ENCODE results near the gene MED29.

Gene MED29

GRCh38 chr19:39411081-39411831 is 20.1 kb downstream of the MED29 start:
- TF ChIP-seq CTCF (IDR thresholded peaks at IDR 0.05), result no peak
- Histone ChIP-seq H3K9me3 (no peaks in the 10 kb centered on the region), H3K27me3 (no peaks in the 10 kb centered on the region), H3K36me3 (peaks cover 21 to 28% (median 23%) of the 10 kb centered on the region in 3 donors), H3K4me3 (peak overlapping the region; percentile 92 to 96), H3K27ac (peak overlapping the region; percentile 99 to 100), H3K4me1 (peaks cover 0 to 40% (median 34%) of the 10 kb centered on the region in 4 donors)
- DNase-seq, result peak; percentile 69 to 85
- intact Hi-C loops (cut with DNase I; ENCODE audit: low total_unique reads), result no loop called here

- Histone ChIP-seq H3K27ac (peak overlapping the region; percentile 99 to 100), H3K9me3 (no peaks in the 10 kb centered on the region), H3K27me3 (no peaks in the 10 kb centered on the region), H3K4me1 (peaks cover 0 to 44% (median 39%) of the 10 kb centered on the region in 4 donors), H3K36me3 (peaks cover 21 to 33% (median 27%) of the 10 kb centered on the region in 3 donors), H3K4me3 (peak overlapping the region; percentile 92 to 96)
- DNase-seq, result peak; percentile 95 to 97
- TF ChIP-seq CTCF (IDR thresholded peaks at IDR 0.05), result peak; percentile 93 to 98
- intact Hi-C loops (cut with DNase I; ENCODE audit: low total_unique reads), result no loop called here
Observed at GRCh38 chr19:39411832-39412099, 20.6 kb downstream of the MED29 start.

- Histone ChIP-seq H3K27ac (peak within 1 kb of the TSS; percentile 99 to 100), H3K36me3 (peaks cover 20 to 33% (median 26%) of the 10 kb centered on the region in 3 donors), H3K9me3 (no peaks in the 10 kb centered on the region), H3K4me1 (peaks cover 0 to 46% (median 41%) of the 10 kb centered on the region in 4 donors), H3K27me3 (no peaks in the 10 kb centered on the region), H3K4me3 (peak within 1 kb of the TSS; percentile 92 to 96)
- peak; percentile 77 to 84 for TF ChIP-seq CTCF (IDR thresholded peaks at IDR 0.05)
- peak; percentile 99 for DNase-seq
- intact Hi-C loops (cut with DNase I; ENCODE audit: low total_unique reads), result no loop called here
Observed at GRCh38 chr19:39412100-39412866, 21.1 kb downstream of the MED29 start, which contains the start of gene PLEKHG2. Gene PLEKHG2 (plus strand): TSS chr19:39412669. CDS start chr19:39414087, 1,418 bp downstream.

DNA sequence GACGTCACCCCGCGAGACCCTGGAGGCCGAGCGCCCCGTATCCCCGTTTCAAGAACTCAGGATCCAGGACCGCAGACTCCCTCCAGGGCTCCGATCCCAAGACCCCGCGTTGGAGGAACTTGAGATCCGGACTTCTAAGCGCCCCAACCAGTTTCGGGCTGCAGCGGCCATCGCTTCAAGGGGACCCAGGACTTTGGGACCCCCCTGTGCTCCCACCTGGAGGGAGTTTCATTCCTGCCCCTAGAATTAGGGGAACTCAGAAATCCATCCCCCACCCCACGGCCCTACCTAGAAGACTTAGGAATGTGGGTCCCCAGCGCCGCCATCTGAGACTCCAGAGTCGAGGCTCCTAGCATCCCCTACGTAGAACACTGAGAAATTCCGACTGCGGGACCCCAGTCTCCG is 21.7 kb downstream of the MED29 start:
- H3K36me3 ChIP-seq, result peaks cover 17 to 33% (median 26%) of the 10 kb centered on the region in 3 donors
- peak in 1 of 2 donors; percentile 60 for DNase-seq
- peak overlapping the region; percentile 99 to 100 for H3K27ac ChIP-seq
- H3K27me3 ChIP-seq, result no peaks in the 10 kb centered on the region
- peaks cover 0 to 46% (median 41%) of the 10 kb centered on the region in 4 donors for H3K4me1 ChIP-seq
- TF ChIP-seq CTCF (IDR thresholded peaks at IDR 0.05), result no peak
- intact Hi-C loops (cut with DNase I; ENCODE audit: low total_unique reads), result no loop called here
- H3K4me3 ChIP-seq, result peak overlapping the region; percentile 92 to 96
- H3K9me3 ChIP-seq, result no peaks in the 10 kb centered on the region

- Histone ChIP-seq H3K4me3 (peak overlapping the region; percentile 92 to 96), H3K4me1 (peaks cover 0 to 46% (median 41%) of the 10 kb centered on the region in 4 donors), H3K27ac (peak overlapping the region; percentile 99 to 100), H3K27me3 (no peaks in the 10 kb centered on the region), H3K36me3 (peaks cover 17 to 33% (median 26%) of the 10 kb centered on the region in 3 donors), H3K9me3 (no peaks in the 10 kb centered on the region)
- no peak for TF ChIP-seq CTCF (IDR thresholded peaks at IDR 0.05)
- peak; percentile 69 to 92 for DNase-seq
- intact Hi-C loops (cut with DNase I; ENCODE audit: low total_unique reads), result no loop called here
Observed at GRCh38 chr19:39413272-39413910, 22.2 kb downstream of the MED29 start.
